ENCODE results near the gene AJM1. TPM values are rescaled to one million over a fixed set of nuclear protein-coding genes. Genes with fewer than 3 reads are reported as not detected.
"Not testable (repeated sequence)": the region's sequence is repeated elsewhere in the genome, so short reads cannot be mapped to it uniquely, and the experiment has no call there.

AJM1 gene
- total RNA-seq, 1 donor from 2014 or later: 4.4 TPM

- no peaks in the 10 kb centered on the region for H3K9me3 Mint-ChIP-seq (ENCODE audit: unreplicated experiment)
- H3K4me3 Mint-ChIP-seq (ENCODE audit: unreplicated experiment): no peak overlapping the region
- DNase-seq (ENCODE audit: extremely low spot score, unreplicated experiment): no peak
- peaks cover 21% of the 10 kb centered on the region for H3K4me1 Mint-ChIP-seq (ENCODE audit: unreplicated experiment)
- H3K36me3 Mint-ChIP-seq (ENCODE audit: unreplicated experiment): no peaks in the 10 kb centered on the region
- no peak overlapping the region for H3K27ac Mint-ChIP-seq (ENCODE audit: unreplicated experiment)
- peaks cover 13% of the 10 kb centered on the region for H3K27me3 Mint-ChIP-seq (ENCODE audit: unreplicated experiment)
- no peak for TF ChIP-seq CTCF (IDR thresholded peaks at IDR 0.05)
Observed at GRCh38 chr9:136802321-136802720, 40.0 kb upstream of the AJM1 start.

- not testable (repeated sequence) for DNase-seq (ENCODE audit: extremely low spot score, unreplicated experiment); H3K27ac Mint-ChIP-seq (ENCODE audit: unreplicated experiment); H3K9me3 Mint-ChIP-seq (ENCODE audit: unreplicated experiment); H3K36me3 Mint-ChIP-seq (ENCODE audit: unreplicated experiment); H3K4me3 Mint-ChIP-seq (ENCODE audit: unreplicated experiment)
- H3K27me3 Mint-ChIP-seq (ENCODE audit: unreplicated experiment): peaks cover 13% of the 10 kb centered on the region
- peaks cover 21% of the 10 kb centered on the region for H3K4me1 Mint-ChIP-seq (ENCODE audit: unreplicated experiment)
Observed at GRCh38 chr9:136803009-136803550, 39.2 kb upstream of the AJM1 start.

DNA sequence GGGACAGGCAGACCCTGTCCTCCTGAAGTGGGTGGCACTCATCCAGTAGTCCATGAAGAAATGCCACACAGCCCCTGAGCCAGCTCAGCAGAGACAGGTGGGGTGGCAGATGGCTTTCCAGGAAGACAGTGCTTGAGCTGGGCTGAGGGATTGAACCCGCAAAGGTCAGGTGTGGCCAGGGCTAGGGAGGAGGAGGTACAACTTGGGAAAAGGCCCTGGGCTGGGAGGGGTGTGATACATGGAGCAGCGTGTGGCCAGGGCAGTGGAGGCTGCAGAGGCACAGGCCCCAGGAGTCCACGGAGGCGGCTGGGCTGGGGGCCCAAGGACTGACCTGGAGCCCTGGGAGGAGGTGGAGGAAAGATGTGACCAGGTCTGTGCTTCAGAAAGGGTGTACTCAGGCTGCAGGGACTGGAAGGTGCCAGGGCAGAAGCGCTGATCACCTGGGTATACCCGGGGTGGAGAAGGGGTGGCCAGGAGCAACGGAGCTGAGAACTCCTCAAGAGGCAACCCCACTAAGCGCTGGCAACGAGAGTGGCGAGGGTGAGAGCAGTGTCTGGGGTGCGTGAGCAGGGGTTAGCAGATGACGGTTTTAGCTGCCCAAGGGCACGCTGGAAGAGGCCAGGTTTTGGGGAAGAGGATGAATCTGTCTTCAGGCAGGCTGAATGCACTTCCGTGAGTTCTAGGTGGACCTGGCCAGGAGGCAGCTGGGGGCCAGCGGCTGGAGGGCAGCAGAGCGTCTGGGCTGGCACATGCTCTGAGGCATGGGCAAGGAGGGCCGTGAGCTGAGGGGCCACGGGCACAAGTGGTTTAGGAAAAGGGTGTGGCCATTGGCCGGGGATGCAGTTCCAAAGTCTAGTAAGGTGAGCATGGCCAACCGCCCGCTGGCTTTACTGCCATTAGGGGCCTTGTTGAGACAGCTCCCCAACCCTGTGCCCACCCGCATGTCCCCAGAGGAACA, 38.4 kb upstream of the AJM1 start:
- H3K9me3 Mint-ChIP-seq (ENCODE audit: unreplicated experiment): no peaks in the 10 kb centered on the region
- H3K36me3 Mint-ChIP-seq (ENCODE audit: unreplicated experiment): no peaks in the 10 kb centered on the region
- H3K27me3 Mint-ChIP-seq (ENCODE audit: unreplicated experiment): peaks cover 13% of the 10 kb centered on the region
- no peak for TF ChIP-seq CTCF (IDR thresholded peaks at IDR 0.05)
- peaks cover 22% of the 10 kb centered on the region for H3K4me1 Mint-ChIP-seq (ENCODE audit: unreplicated experiment)
- H3K4me3 Mint-ChIP-seq (ENCODE audit: unreplicated experiment): no peak overlapping the region
- no peak for DNase-seq (ENCODE audit: extremely low spot score, unreplicated experiment)
- H3K27ac Mint-ChIP-seq (ENCODE audit: unreplicated experiment): no peak overlapping the region

DNA sequence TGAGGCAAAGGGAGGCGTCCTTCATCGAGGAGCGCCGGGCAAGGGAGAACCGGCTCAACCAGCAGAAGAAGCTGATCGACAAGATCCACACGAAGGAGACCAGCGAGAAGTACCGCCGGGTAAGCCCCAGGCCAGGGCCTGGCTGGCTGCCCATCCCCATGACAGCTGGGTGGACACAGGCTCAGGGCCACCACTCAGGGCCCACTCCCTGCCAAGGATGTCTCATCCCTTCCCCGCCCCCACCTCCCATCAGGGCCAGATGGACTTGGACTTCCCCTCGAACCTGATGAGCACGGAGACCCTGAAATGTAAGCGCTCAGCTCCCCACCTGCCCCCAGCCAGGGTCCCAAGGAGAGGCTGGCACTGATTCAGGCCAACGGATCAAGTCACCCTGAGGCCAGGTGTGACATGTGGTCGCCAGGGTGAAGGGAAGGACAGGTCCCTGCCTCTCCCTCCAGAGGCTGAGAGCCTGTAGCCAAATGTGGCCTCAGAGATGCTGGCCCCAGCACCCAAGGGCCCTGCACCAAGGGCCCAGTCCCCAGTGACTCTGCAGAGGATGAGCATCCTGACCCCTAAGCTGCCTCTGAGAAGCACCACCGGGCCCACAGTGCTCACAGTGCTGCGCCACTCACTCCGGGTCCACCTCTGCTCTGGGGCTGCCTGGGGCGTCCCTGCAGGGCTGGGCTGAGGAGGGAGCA, 37.6 kb upstream of the AJM1 start:
- Mint-ChIP-seq H3K27ac (ENCODE audit: unreplicated experiment) (no peak overlapping the region), H3K9me3 (ENCODE audit: unreplicated experiment) (no peaks in the 10 kb centered on the region), H3K4me1 (ENCODE audit: unreplicated experiment) (peaks cover 30% of the 10 kb centered on the region), H3K27me3 (ENCODE audit: unreplicated experiment) (peaks cover 13% of the 10 kb centered on the region), H3K4me3 (ENCODE audit: unreplicated experiment) (no peak overlapping the region), H3K36me3 (ENCODE audit: unreplicated experiment) (no peaks in the 10 kb centered on the region)
- TF ChIP-seq CTCF (IDR thresholded peaks at IDR 0.05): no peak
- no peak for DNase-seq (ENCODE audit: extremely low spot score, unreplicated experiment)

GRCh38 chr9:136805207-136805740, 37.0 kb upstream of the AJM1 start:
- Mint-ChIP-seq H3K9me3 (ENCODE audit: unreplicated experiment) (no peaks in the 10 kb centered on the region), H3K4me1 (ENCODE audit: unreplicated experiment) (peaks cover 34% of the 10 kb centered on the region), H3K27me3 (ENCODE audit: unreplicated experiment) (peaks cover 13% of the 10 kb centered on the region), H3K36me3 (ENCODE audit: unreplicated experiment) (no peaks in the 10 kb centered on the region), H3K4me3 (ENCODE audit: unreplicated experiment) (no peak overlapping the region), H3K27ac (ENCODE audit: unreplicated experiment) (no peak overlapping the region)
- TF ChIP-seq CTCF (IDR thresholded peaks at IDR 0.05): no peak
- no peak for DNase-seq (ENCODE audit: extremely low spot score, unreplicated experiment)

All from osteocyte (in vitro differentiated cells).